Colonic mucosa (tissue), 4 donors: ENCODE results near the gene CDK11A. TPM values are rescaled to one million over a fixed set of nuclear protein-coding genes. Genes with fewer than 3 reads are reported as not detected.
A peak's percentile ranks its signal among the peaks of the same experiment; 100 is the strongest.
"Not testable (repeated sequence)": the region's sequence is repeated elsewhere in the genome, so short reads cannot be mapped to it uniquely, and the experiment has no call there.

Source experiments
- DNase-seq: peaks from one replicate; pipeline ENCODE4 v3.0.0-alpha.2; 2020
- H3K27ac ChIP-seq: fragments of 200-600 bp; one replicate; pipeline ENCODE4 v1.8.0; 2021
- H3K27me3 ChIP-seq: fragments of 200-600 bp; one replicate; pipeline ENCODE4 v1.8.0; 2021
- H3K36me3 ChIP-seq: fragments of 200-600 bp; one replicate; pipeline ENCODE4 v1.8.0; 2021
- H3K4me1 ChIP-seq: fragments of 200-600 bp; one replicate; pipeline ENCODE4 v1.8.0; 2021; ENCODE audit warnings: mild to moderate bottlenecking
- H3K4me3 ChIP-seq: fragments of 200-600 bp; one replicate; pipeline ENCODE4 v1.8.0; 2021
- H3K9ac ChIP-seq, 2 donors: one replicate each; pipeline ENCODE4 v1.7.0; 2013; ENCODE audit warnings: control low read depth in 2 of 2, low read depth in 2 of 2, low read length in 2 of 2
- H3K9me3 ChIP-seq: fragments of 200-600 bp; one replicate; pipeline ENCODE4 v1.8.0; 2021
- CTCF ChIP-seq: fragments of 200-600 bp; IDR thresholded peaks from one replicate; pipeline ENCODE4 v1.8.0; 2022; ENCODE audit warnings: antibody characterized with exemption, mild to moderate bottlenecking
- intact Hi-C: fragments of 100-400 bp; cut with DNase I; formaldehyde crosslinking; loops from one replicate; pipeline ENCODE4 v1.14.1; 2022
- total RNA-seq, 2 donors: library from RNA; stranded (reverse); fragmentation: NEBNext Ultra II Directional in 1 of 2; extraction: Animal tissue kit (Norgen Biotek cat#: 25700) in 1 of 2; gene quantifications; one replicate each; pipeline ENCODE4 v1.2.1, GENCODE V29; 2021
- donor health status: healthy.
- donor health status: DM: no; HTN: no; CAD: no.
- donor health status: DM: no; HTN: no; CAD: no.

Gene CDK11A
- total RNA-seq, 2 donors from 2014 or later = 52.2 to 58.5 TPM

DNA sequence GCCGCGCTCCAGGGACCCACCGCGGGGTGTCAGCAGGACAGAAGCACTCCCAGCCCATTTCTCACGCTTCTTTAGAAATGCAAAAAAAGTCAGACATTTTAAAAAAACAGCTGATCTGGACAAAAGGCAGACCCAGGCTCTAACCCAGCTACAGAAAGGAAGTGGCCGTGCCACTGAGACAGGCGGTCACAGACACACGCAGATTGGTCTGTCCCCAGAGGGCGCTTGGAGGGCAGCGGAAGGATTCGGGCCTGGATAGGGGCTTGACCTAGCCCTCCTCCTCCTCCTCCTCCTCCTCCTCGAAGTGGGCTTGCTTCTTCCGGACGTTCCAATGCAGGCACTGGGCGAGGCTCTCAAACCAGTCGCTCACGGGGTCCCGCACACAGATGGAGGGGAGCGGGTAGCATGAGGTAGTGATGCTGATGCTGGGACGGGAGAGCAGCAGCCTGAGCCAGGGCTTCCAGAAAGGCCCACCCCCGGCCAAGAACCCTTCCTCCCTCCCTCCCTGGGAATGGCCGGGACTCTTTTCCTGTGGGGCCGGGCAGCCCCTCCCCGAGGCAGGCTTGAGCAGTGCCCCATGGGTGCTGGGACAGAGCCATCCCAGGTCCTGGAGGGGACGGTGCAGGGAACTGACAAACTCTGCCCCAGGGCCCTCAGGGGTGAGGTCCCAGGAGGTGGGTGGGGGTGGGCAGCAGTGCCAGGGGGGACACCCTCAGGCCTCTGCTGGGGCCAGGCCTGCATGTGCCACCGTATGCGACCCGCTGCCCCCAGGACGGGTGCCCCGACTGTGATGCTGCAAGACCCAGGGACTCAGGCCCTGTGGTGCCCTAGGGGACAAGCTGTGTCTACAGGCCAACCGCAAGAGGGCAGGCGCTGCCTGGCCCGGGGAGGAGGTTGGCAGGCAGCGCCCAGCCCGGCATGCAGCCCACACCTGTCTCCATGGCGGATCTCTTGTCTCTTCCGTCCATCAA lies 28.8 kb upstream of the CDK11A start:
- Histone ChIP-seq H3K27me3 (no peaks in the 10 kb centered on the region), H3K9me3 (no peaks in the 10 kb centered on the region), H3K9ac (no peak overlapping the region), H3K4me3 (no peak overlapping the region), H3K4me1 (no peaks in the 10 kb centered on the region), H3K27ac (no peak overlapping the region), H3K36me3 (peaks cover 5% of the 10 kb centered on the region)
- TF ChIP-seq CTCF = no peak
- intact Hi-C loops = no loop called here
- DNase-seq = no peak

DNA sequence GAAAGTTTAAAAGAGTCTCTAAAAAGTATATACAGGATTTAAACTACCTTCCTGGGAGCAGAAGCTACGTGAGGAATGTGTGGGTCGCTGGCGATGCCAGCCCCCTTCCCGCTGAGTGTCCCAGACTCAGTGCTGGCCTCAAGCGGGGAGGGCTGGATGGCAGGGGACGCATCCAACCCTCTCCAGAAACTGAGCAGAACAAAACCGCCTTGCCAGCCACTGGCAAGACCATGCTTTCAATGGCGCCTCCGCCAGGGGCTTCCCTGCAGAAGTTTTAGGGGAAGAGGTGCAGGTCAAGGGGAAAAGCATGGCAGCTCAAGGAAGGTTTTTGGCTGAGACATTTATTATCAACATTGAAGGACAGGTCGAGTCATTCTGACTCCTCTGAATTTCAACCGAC lies 28.0 kb upstream of the CDK11A start:
- TF ChIP-seq CTCF = no peak
- no peaks in the 10 kb centered on the region for H3K9me3 ChIP-seq
- H3K9ac ChIP-seq = no peak overlapping the region
- H3K4me1 ChIP-seq = no peaks in the 10 kb centered on the region
- DNase-seq = no peak
- peaks cover 5% of the 10 kb centered on the region for H3K36me3 ChIP-seq
- H3K4me3 ChIP-seq = no peak overlapping the region
- intact Hi-C loops = no loop called here
- no peaks in the 10 kb centered on the region for H3K27me3 ChIP-seq
- H3K27ac ChIP-seq = no peak overlapping the region

GRCh38 chr1:1749941-1750340 lies 25.8 kb upstream of the CDK11A start:
- H3K4me1 ChIP-seq, H3K9ac ChIP-seq, H3K27me3 ChIP-seq, H3K36me3 ChIP-seq, H3K9me3 ChIP-seq, H3K4me3 ChIP-seq, DNase-seq, H3K27ac ChIP-seq: not testable (repeated sequence)
- intact Hi-C loops = loop anchor here (10.0 kb wide), 1 partner anchor 55 kb away; the partner anchor contains the start of gene SLC35E2B

GRCh38 chr1:1748686-1749321 lies 24.6 kb upstream of the CDK11A start:
- intact Hi-C loops = loop anchor here (10.0 kb wide), 1 partner anchor 54 kb away; the partner anchor contains the start of gene SLC35E2B
- Histone ChIP-seq H3K4me3 (no peak overlapping the region), H3K9ac (no peak overlapping the region), H3K36me3 (no peaks in the 10 kb centered on the region), H3K9me3 (no peaks in the 10 kb centered on the region), H3K4me1 (no peaks in the 10 kb centered on the region), H3K27me3 (no peaks in the 10 kb centered on the region), H3K27ac (no peak overlapping the region)
- DNase-seq = no peak
- TF ChIP-seq CTCF = no peak

DNA sequence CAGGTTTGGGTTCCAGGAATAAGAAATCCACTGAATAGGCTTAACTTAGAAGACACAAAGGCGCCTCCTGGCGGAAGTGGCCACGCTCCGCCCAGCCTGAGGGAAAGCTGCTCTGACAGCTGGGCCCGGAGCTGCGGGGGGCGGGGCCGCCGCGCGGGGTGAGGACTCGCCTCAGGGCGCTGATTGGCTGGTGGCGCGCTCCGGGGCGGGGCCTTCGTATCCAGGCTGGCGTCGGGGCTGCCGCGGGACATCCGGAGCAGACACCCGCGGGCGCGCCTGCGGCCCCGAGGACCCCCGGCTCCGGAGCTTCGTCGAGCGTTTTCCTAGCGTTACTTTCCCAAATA lies 22.4 kb upstream of the CDK11A start:
- not testable (repeated sequence) for H3K9ac ChIP-seq, H3K36me3 ChIP-seq, H3K4me3 ChIP-seq, H3K27me3 ChIP-seq, H3K9me3 ChIP-seq, H3K4me1 ChIP-seq, DNase-seq
- peak overlapping the region; percentile 80 for H3K27ac ChIP-seq
- intact Hi-C loops = loop anchor here (10.0 kb wide), 1 partner anchor 52 kb away; the partner anchor contains the start of gene SLC35E2B

GRCh38 chr1:1745651-1746565 lies 21.8 kb upstream of the CDK11A start:
- H3K27me3 ChIP-seq, H3K4me1 ChIP-seq, H3K36me3 ChIP-seq, H3K9me3 ChIP-seq: not testable (repeated sequence)
- H3K27ac ChIP-seq = peak overlapping the region; percentile 80
- peak overlapping the region; percentile 20 for H3K4me3 ChIP-seq
- peak overlapping the region in 1 of 2 donors; percentile 56 for H3K9ac ChIP-seq
- intact Hi-C loops = loop anchor here (10.0 kb wide), 1 partner anchor 51 kb away; the partner anchor contains the start of gene SLC35E2B
- DNase-seq = peak; percentile 68

DNA sequence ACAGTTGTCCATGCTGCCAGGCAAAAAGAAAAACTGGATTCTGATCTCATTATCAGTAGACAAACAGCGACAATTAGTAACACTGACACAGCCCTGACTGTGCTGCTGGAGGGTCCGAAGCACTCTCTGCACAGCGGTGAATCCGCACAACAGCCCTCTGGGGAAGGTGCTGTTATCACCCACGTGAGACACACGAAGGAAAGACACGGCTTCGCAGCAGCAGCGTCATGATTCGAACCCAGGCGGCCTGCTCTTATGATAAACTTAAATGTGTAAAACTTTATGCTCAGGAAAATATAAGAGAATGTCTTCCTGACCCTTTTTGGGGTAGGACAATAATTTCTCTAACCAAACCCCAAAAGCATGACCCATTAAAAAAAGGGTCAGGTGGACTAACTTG lies 18.4 kb upstream of the CDK11A start:
- H3K27me3 ChIP-seq, H3K4me3 ChIP-seq, H3K4me1 ChIP-seq, H3K9me3 ChIP-seq, H3K27ac ChIP-seq, DNase-seq, H3K36me3 ChIP-seq, H3K9ac ChIP-seq: not testable (repeated sequence)
- intact Hi-C loops = loop anchor here (10.0 kb wide), 1 partner anchor 48 kb away; the partner anchor contains the start of gene SLC35E2B

- intact Hi-C loops = loop anchor here (10.0 kb wide), 1 partner anchor 46 kb away; the partner anchor contains the start of gene SLC35E2B
- not testable (repeated sequence) for H3K4me3 ChIP-seq, H3K27me3 ChIP-seq, H3K9me3 ChIP-seq, DNase-seq, H3K36me3 ChIP-seq, H3K9ac ChIP-seq, H3K4me1 ChIP-seq
- H3K27ac ChIP-seq = peak overlapping the region; percentile 36
Measured at GRCh38 chr1:1741013-1741412, 16.9 kb upstream of the CDK11A start.

DNA sequence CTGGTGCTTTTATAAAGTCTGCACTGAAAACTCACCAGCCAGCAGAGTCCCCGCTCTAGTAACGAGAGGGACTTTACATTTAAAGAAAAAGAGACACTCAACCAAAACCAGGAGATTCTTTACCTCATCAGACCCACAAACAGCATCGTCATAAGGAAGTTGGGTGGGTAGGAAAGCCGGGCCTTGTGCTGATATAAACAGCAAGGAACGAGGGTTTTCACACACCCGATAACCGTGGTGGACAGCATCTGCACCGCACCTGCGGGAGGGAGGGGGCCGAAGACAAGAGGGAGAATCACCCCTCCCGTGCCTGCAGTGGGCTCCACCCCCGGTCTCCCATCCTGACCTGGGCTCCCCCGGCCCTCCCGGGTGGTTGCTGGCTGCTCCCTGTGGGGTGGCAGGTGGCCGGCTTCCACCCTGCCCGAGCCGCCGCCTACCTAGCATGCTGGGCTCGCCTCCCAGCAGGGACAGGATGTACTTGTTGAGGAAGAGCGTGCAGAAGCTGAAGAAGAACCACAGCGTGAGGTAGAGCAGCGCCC lies 14.7 kb upstream of the CDK11A start:
- H3K27ac ChIP-seq, H3K9ac ChIP-seq, H3K36me3 ChIP-seq, H3K4me3 ChIP-seq, H3K4me1 ChIP-seq, DNase-seq, H3K9me3 ChIP-seq, H3K27me3 ChIP-seq, intact Hi-C loops: not testable (repeated sequence)
